Small intestine (tissue), 7 donors: ENCODE results near the gene F11R. TPM values are rescaled to one million over a fixed set of nuclear protein-coding genes. Genes with fewer than 3 reads are reported as not detected.
"Not testable (repeated sequence)": the region's sequence is repeated elsewhere in the genome, so short reads cannot be mapped to it uniquely, and the experiment has no call there.

ENCODE experiments used
- DNase-seq, 2 donors: peaks; one replicate each; pipeline versions ENCODE4 v3.0.0 to v3.0.0-alpha.2; 2013
- FAIRE-seq: peaks from 2 replicates; lab custom pipeline; 2012; peaks lifted over from hg19 to GRCh38; lab: Jason Lieb, UNC
- H3K27ac ChIP-seq, 3 donors: one replicate each; pipeline ENCODE4 v1.5.1; 2013; ENCODE audit warnings: low read length in 2 of 3, mild to moderate bottlenecking in 2 of 3, control low read depth in 1 of 3, inconsistent platforms in 1 of 3, low read depth in 1 of 3, moderate library complexity in 1 of 3
- H3K27me3 ChIP-seq, 3 donors: one replicate each; pipeline ENCODE4 v1.6.1; 2013; ENCODE audit warnings: low read length in 3 of 3, inconsistent platforms in 1 of 3; ENCODE audit not compliant: control insufficient read depth in 3 of 3, insufficient read depth in 3 of 3
- H3K36me3 ChIP-seq, 3 donors: one replicate each; pipeline ENCODE4 v1.6.1; 2013; ENCODE audit warnings: low read length in 3 of 3, inconsistent platforms in 1 of 3, low read depth in 1 of 3, mild to moderate bottlenecking in 1 of 3, moderate library complexity in 1 of 3; ENCODE audit not compliant: control insufficient read depth in 3 of 3, insufficient read depth in 2 of 3
- H3K4me1 ChIP-seq, 3 donors: one replicate each; pipeline ENCODE4 v1.6.1; 2013; ENCODE audit warnings: low read length in 2 of 3, inconsistent platforms in 1 of 3, low read depth in 1 of 3, mild to moderate bottlenecking in 1 of 3, moderate library complexity in 1 of 3; ENCODE audit not compliant: control insufficient read depth in 3 of 3, insufficient read depth in 2 of 3
- H3K4me3 ChIP-seq, 3 donors: one replicate each; pipeline ENCODE4 v1.5.1; 2013; ENCODE audit warnings: low read length in 3 of 3, control low read depth in 1 of 3, inconsistent platforms in 1 of 3, low read depth in 1 of 3, mild to moderate bottlenecking in 1 of 3, moderate library complexity in 1 of 3
- H3K9me3 ChIP-seq, 2 donors: one replicate each; pipeline ENCODE4 v1.6.1; 2013; ENCODE audit warnings: low read depth in 1 of 2, low read length in 1 of 2; ENCODE audit not compliant: control insufficient read depth in 2 of 2, insufficient read depth in 1 of 2
- WGBS, 3 donors: extraction: QIAGEN DNeasy Blood & Tissue Kit; methylation state at CpG; one replicate each; pipeline ENCODE4 v1.1.7; 2013; 5-methylcytosine and 5-hydroxymethylcytosine counted together
- polyA plus RNA-seq, 4 donors: library from polyadenylated mRNA; stranded (reverse) in 3 of 4; unstranded in 1 of 4; fragments of 200-250 nt in 3 of 4; fragments of 120-200 nt in 1 of 4; gene quantifications; one replicate each; pipeline versions ENCODE4 v1.2.1 to v1.2.3, GENCODE V29; 2013
- donor health status: healthy with polysubstance abuse.
- donor health status: control.
- donor health status: control.
- donor health status: Bipolar disorder and iron deficiency.
- donor health status: healthy.

F11R gene
- polyA plus RNA-seq, 4 donors, result 30.2 to 188 (median 55.7) TPM

DNA sequence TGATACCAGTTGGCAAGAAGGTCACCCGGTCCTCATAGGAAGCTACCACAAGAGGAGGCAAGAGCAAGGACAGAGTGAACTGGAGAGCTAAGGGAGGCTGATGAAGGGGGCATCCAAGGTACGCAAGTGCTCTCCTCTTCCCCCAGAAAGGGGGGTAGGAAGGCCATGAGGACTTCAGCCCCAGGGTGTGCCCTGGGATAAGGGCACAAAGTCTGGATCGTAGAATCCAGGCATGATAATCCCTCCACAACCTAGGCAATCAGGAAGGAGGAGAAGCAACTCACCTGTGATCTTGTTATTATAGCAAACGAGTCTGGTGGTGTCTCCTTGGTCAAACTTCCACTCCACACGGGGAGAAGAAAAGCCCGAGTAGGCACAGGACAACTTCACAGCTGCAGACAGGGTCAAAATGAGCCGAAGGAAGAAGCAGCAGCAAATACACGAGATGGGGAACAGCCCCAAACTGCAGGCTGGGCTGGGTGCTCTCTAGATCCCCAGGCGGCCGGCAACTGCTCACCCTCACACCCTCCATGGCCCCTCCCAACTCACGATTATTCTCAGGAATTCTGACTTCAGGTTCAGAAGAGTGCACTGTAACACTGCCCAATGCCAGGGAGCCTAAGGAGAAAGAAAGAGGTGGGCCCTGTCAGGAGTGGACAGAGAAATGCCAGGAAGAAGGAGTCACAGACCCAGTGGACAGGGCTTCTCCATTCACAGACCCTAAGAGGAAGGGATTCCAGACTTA is 20.0 kb downstream of the F11R start:
- peak overlapping the region; percentile 1 to 55 (median 44) for H3K27ac ChIP-seq

DNA sequence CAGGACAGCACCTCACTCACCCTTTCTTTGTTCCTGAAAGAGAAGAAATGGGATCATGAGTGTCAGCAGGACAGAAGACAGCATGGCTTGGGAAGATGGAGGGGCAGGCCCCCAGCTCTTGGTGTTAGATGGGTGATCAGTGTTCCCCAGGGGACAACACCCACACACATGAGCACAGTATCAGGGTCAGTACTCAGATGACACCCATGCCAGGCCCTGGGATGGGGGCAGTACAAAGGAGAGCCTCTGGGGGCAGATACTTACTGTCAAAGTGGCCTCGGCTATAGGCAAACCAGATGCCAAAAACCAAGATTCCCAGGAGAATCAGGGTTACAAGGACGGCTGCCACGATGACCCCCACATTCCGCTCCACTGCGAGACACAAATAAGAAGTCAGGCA is 21.6 kb downstream of the F11R start:
- 89 to 99% (median 95%) methylated on average over 5 of the region's 5 CpGs for WGBS, 3 donors
- no peaks in the 10 kb centered on the region for H3K27me3 ChIP-seq
- H3K4me1 ChIP-seq, result peaks cover 0 to 18% (median 3%) of the 10 kb centered on the region in 3 donors
- peaks cover 1 to 53% (median 11%) of the 10 kb centered on the region in 3 donors for H3K36me3 ChIP-seq
- no peak overlapping the region for H3K4me3 ChIP-seq
- H3K9me3 ChIP-seq, result no peaks in the 10 kb centered on the region
- H3K27ac ChIP-seq, result no peak overlapping the region
- DNase-seq (no peak), FAIRE-seq (no peak)

More for the DNA sequence above, 20.0 kb downstream of the F11R start:
- Histone ChIP-seq H3K9me3 (no peaks in the 10 kb centered on the region), H3K27me3 (no peaks in the 10 kb centered on the region), H3K4me3 (no peak overlapping the region), H3K36me3 (peaks cover 1 to 58% (median 11%) of the 10 kb centered on the region in 3 donors), H3K4me1 (peaks cover 0 to 18% (median 3%) of the 10 kb centered on the region in 3 donors)
- 38 to 72% (median 52%) methylated on average over 11 of the region's 11 CpGs for WGBS, 3 donors
- DNase-seq (peak; percentile 40 to 64), FAIRE-seq (no peak)

DNA sequence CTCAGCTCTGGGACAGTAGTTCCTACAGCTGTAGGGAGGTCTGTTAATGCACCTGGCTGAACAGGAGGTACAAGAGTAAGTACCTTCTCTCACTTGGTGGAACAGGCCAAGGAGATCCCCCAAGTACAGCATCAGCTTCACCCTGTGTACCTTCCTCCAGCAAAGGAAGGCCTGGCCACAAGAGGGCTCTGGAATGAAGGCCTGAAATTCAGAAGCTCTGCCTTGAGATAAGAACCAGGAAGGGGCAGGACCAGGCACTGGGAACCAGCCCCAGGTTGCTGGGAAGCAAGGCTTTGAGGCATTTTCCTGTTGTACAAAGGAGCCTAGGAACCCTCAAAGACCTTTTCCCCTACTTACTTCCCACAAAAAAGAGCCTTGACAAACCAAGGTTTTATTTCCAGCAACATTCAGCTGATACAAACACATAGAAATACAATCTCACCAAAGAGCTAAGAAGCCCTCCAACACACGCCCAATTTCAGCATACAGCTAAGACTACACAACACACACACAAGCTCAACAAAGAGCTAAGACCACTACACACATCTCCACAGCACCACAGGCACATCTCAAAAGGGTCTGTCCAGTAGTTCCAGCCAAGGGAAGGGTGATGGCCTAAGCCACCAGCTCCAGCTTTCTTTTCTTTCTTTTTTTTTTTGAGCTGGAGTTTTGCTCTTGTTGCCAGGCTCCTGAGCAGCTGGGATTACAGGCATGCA is 23.5 kb downstream of the F11R start:
- Histone ChIP-seq H3K36me3 (peaks cover 1 to 47% (median 11%) of the 10 kb centered on the region in 3 donors), H3K4me3 (no peak overlapping the region), H3K27ac (peak overlapping the region; percentile 56 to 82 (median 71)), H3K9me3 (no peaks in the 10 kb centered on the region), H3K4me1 (peaks cover 0 to 18% (median 3%) of the 10 kb centered on the region in 3 donors), H3K27me3 (no peaks in the 10 kb centered on the region)
- 57 to 77% (median 65%) methylated on average over 1 of the region's 1 CpG for WGBS, 3 donors
- FAIRE-seq (no peak), DNase-seq (peak; percentile 85)

DNA sequence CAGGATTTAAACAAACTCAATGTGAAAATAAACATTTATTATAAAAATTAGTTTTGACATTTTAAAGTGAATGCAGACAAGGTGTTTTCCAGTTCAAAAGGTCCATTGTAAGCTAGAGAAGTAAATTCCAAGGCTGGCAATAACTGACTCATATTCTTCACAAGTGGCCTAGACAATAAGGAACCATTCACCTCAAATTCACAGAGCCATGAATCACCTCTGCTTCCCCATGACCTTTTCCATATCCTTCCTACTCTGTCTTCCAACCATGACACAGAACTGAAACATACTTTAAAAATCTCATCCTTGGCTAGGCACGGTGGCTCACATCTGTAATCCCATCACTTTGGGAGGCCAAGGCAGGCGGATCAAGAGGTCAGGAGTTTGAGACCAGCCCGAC is 24.8 kb downstream of the F11R start:
- FAIRE-seq (no peak), DNase-seq (peak in 1 of 2 donors; percentile 56)
- no peak overlapping the region for H3K4me3 ChIP-seq
- H3K27ac ChIP-seq, result no peak overlapping the region
- H3K27me3 ChIP-seq, result no peaks in the 10 kb centered on the region
- H3K9me3 ChIP-seq, result no peaks in the 10 kb centered on the region
- WGBS, 3 donors, result 71 to 81% (median 73%) methylated on average over 3 of the region's 3 CpGs
- peaks cover 1 to 41% (median 11%) of the 10 kb centered on the region in 3 donors for H3K36me3 ChIP-seq
- peaks cover 0 to 11% (median 3%) of the 10 kb centered on the region in 3 donors for H3K4me1 ChIP-seq

DNA sequence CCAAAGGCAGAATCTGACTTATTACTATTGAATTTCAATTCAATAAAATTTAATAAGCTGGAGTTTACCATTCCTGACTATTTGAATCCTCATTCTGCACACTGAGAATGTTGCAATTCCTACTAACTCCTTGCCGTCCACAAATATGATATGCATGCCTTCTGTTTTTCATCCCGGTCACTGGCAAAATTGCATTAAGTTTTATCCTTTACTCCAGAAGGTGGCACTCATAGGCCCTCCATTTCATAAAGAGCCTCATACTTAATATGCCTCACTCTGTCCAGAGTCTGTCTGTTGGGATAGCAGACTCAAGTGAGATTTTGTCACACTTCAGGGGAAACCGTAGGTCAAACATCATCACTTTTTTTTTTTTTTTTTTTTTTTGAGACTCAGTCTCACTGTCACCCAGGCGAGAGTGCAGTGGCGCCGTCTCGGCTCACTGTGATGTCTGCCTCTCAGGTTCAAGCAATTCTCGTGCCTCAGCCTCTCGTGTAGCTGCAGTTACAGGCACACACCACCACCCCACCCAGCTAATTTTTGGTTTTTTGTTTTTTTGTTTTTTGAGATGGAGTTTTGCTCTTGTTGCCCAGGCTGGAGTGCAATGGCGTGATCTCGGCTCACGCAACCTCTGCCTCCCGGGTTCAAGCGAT is 27.3 kb downstream of the F11R start:
- peaks cover 0 to 3% (median 3%) of the 10 kb centered on the region in 3 donors for H3K4me1 ChIP-seq
- peaks cover 1 to 16% (median 2%) of the 10 kb centered on the region in 3 donors for H3K36me3 ChIP-seq
- no peak overlapping the region for H3K27ac ChIP-seq
- H3K27me3 ChIP-seq, result no peaks in the 10 kb centered on the region
- no peaks in the 10 kb centered on the region for H3K9me3 ChIP-seq
- FAIRE-seq (no peak), DNase-seq (peak; percentile 44 to 58)
- WGBS, 3 donors, result 73 to 76% (median 75%) methylated on average over 14 of the region's 14 CpGs
- no peak overlapping the region for H3K4me3 ChIP-seq

DNA sequence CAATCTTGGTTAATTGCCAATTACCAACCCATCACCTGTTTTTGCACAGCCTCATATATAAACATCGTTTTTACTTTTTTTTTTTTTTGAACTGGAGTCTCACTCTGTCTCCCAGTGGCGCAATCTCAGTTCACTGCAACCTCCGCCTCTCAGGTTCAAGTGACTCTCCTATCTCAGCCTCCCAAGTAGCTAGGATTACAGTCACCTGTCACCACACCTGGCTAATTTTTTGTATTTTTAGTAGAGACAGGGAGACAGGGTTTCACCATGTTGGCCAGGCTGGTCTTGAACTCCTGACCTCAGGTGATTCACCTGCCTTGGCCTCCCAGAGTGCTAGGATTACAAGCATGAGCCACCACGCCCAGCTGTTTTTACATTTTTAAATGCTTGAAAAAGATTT is 28.9 kb downstream of the F11R start:
- not testable (repeated sequence) for H3K4me1 ChIP-seq, H3K9me3 ChIP-seq, H3K27ac ChIP-seq, DNase-seq, H3K27me3 ChIP-seq, H3K36me3 ChIP-seq, H3K4me3 ChIP-seq, FAIRE-seq
- WGBS, 3 donors, result 61 to 81% (median 73%) methylated on average over 4 of the region's 4 CpGs

DNA sequence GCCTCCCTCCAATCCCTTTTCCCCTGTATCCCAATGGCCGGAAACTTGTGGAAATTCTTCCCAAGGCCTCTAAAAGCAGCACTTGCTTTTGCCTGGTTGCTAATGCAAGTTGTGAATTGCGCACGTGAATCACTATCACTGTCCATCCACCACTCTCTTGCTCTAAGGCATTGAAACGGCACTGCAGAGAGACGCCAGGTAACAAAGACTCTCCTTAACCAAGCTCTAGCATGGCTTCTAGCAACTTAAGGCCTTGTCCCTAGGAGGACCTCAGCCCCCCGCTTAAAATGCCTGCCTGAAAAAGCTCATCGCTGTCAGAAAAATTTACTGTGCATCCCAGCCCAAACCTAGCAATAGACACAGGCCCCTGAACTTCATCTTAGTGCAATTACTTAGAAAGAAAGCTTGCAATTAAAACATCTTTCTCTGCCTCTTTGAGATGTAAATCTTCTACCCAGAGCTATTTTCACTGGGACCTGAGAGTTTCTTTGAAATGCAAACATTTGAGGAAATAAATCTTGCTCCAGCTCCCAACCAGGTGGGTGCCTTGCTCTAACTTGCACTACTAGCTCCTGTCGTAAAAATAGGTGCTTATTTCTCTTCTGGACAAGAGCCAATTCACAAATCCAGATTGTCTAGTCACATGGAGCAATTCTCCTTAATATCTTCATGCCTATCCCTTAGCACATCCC is 33.4 kb downstream of the F11R start:
- H3K27me3 ChIP-seq, result peaks cover 0 to 5% (median 1%) of the 10 kb centered on the region in 3 donors
- no peak overlapping the region for H3K27ac ChIP-seq
- FAIRE-seq, result no peak
- no peak for DNase-seq
- H3K4me3 ChIP-seq, result no peak overlapping the region
- 75 to 86% (median 78%) methylated on average over 8 of the region's 8 CpGs for WGBS, 3 donors
- H3K9me3 ChIP-seq, result peaks cover 0 to 12% of the 10 kb centered on the region in 2 donors
- no peaks in the 10 kb centered on the region for H3K36me3 ChIP-seq
- no peaks in the 10 kb centered on the region for H3K4me1 ChIP-seq

DNA sequence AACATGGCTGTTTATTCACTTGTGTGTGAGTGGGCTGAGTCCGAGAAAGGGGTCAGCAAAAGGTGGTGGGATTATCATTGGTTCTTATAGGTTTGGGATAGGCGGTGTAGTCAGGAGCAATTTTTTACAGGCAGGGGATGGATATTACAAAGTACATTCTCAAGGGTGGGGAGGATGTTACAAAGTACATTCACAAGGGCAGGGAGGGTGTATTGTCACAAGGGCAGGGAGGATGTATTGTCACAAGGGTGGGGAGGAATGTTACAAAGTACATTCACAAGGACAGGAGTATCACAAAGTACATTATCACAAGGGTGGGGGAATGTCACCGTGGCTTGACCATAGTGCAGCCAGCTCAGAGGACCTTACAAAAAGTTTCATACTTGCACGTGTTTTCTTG is 35.2 kb downstream of the F11R start:
- H3K36me3 ChIP-seq, result no peaks in the 10 kb centered on the region
- H3K4me3 ChIP-seq, result no peak overlapping the region
- no peak overlapping the region for H3K27ac ChIP-seq
- H3K9me3 ChIP-seq, result peaks cover 0 to 12% of the 10 kb centered on the region in 2 donors
- no peaks in the 10 kb centered on the region for H3K4me1 ChIP-seq
- 81 to 92% (median 90%) methylated on average over 4 of the region's 4 CpGs for WGBS, 3 donors
- no peak for DNase-seq
- H3K27me3 ChIP-seq, result peaks cover 4 to 23% (median 5%) of the 10 kb centered on the region in 3 donors
- FAIRE-seq, result no peak
